DMS53 (cell line): Measurements from ENCODE around the gene IL36B.

Source experiments
- DNase-seq: peaks from one replicate; lab custom pipeline; 2025; lab: John Stamatoyannopoulos, UW

The IL36B gene

DNA sequence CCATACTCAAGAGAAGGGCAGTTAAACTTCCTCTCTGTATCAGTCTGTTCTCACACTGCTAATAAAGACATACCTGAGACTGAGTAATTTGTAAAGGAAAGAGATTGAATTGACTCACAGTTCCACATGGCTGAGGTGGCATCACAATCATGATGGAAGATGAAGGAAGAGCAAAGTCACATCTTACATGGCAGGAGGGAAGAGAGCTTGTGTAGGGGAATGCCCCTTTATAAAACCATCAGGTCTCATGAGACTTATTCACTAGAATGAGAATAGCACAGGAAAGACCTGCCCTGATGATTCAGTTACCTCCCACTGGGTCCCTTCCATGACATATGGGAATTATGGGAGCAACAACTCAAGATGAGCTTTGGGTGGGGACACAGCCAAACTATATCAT, 1.4 kb upstream of the IL36B start:
- no peak for DNase-seq

DNA sequence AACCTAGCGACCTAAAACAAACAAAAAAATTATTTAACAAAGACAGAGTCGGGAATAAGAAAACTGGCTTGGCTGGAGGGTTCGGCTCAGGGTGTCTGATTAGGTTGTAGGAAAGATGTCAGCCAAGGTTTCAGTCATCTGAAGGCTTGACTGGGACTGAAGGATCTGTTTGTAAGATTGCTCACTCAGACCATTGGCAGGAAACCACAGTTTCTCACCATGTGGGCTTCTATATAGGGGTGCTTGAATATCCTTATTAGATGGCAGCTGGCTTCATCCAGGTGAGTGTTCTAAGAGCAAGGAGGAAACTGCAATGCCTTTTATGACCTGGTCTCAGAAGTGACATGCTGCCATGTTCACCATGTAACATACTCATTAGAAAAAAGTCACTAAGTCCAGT, 999 bp upstream of the IL36B start:
- no peak for DNase-seq

DNA sequence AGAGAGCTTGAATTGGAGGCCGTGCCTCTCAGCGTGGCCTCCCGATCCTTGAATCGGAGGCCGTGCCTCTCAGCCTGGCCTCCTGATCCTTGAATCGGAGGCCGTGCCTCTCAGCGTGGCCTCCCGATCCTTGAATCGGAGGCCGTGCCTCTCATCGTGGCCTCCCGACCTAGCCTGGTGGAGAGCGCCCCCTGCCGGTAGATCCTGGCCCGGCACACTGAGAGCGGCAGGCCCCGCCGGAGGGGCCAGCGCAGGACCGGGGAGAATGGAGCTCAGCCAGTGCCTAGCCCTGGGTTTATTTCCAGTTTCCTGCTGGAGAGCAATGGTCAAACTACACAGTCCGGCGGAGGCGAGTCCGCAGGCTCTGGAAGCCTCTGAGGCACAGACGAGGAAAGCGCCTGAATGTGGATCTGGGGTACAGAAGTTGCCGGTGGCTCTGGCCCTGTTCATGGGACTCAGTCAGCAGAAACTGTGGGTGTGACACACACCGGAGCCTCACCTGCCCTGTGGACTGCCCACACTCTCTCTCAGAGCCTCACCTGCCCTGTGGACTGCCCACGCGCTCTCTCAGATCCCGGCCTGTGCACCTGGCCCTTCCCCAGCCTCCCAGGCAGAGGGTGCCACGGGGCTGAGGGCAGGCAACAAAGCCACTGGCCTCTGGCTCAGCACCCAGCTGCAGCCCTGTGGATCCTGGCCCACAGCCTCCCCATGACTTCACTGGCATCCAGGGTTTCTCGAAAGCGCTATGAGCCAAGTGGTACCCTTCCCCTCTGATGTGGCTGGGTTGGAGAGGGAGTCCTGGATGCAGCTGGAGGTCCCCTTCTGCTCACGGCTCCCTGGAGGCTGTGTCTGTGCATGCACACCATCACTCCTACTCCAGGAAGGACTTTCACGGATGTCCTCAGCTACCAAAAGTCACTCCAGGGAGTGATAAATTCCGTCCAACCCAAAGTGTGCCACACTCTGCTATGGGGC, 1.5 kb downstream of the IL36B start:
- DNase-seq, result no peak

DNA sequence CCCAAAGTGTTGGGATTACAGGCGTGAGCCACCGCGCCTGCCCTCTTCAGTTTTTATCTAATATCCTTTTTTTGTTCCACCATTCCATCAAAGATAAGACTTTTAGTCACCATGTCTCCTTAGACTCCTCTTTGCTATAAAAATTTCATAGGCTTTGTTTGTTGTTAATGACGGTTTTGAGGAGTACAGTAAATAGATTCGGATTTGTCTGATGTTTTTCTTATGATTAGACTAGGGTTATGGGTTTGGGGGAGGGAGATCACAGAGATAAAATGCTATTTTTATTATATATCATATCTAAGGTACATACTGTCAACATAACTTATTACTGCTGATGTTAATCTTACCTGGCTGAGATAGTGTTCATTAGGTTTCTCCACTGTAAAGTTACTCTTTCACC, 6.2 kb downstream of the IL36B start:
- no peak for DNase-seq

DNA sequence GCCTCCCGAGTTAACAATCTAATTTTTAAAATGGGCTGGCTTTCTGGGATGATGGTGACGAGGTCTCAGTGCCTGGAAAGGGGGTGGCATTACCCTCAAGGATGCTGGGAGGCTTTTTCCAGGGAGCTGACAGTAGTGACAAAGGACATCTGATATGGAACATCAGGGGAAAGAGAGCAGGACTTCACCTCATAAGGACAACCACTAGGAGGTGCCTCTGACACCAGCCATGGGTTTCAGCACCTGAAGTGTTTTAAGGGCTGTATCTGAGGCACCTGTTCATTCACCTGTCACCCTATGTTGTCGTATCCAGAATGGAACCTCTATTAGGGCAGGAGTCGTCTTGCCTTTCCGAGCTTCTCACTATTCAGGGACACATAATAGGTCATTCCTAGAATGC, 10.8 kb downstream of the IL36B start:
- peak; percentile 83 for DNase-seq

DNA sequence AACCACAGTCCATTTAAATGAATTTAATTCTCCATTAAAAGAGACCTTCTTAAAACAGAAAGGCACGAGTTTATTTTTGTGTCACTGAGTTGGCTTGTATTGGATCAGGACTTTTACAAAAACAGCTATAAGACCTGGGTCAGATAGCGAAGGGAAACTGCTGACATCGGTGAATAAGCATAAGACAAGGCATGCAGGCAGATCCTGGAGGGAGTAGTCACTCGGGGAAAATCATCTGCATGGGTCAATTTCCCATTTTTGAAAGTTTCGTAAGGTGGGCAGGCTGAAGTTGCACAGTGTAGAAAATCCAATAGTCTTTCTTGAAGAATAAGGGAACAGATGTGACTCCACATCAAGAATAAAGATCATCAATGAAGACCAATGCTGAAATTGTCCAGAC, 12.9 kb downstream of the IL36B start:
- no peak for DNase-seq

DNA sequence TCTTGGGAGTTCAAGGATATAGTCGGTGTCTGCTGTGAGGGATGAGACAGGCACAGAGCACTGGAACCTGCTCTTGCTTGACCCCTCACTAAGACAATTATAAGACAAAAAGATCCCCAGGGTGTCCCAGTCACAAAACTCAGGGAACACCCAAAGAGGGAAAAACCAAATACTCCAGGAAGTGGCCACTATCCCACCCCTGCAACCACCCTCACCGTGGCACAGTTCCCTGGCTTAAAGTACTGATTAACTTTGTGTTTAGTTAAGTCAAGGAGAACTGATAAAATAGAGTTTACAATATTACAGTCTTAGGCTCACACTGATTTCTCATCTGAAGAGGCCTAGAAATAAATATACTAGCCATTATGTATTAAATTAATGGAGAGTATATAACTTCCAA, 13.5 kb downstream of the IL36B start:
- DNase-seq, result no peak

DNA sequence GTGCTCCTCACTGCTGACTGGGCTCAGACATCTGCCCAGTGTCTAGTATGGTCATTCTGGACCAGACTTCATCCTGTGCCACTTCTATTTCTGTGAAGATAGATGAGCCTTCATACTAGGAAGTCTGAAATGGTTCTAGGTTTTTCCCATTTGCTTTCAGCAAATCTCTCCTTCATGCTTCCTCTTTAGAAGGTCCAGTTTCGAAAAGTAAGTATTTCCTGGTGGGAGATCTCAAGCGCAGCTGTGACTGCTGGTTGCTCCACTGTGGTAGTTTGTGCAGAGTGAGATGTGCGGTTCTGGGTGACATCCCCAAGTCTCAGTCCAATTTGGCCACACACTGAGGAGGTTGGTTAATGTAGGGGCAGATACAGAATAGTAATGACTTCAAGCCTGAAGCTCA, 14.4 kb downstream of the IL36B start:
- no peak for DNase-seq

DNA sequence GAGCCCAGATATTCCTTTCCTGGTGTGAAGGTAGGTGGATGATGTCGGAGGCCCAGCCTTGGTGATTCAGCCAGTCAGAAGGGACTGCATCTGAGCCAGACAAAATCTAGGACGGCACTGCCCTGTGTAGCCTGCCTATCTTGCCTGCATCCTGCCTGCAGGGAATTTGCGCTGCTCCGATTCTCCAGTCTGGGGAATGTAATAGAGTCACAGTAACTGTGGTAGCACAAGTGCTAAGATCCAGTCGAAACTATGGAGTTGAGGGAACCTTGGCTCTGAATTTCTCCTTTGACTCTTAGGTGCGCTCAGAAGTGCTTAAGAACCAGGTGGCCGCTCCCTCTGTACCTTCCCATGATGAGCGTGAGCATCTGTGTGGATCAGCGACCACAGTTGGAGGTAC, 15.9 kb downstream of the IL36B start:
- no peak for DNase-seq

DNA sequence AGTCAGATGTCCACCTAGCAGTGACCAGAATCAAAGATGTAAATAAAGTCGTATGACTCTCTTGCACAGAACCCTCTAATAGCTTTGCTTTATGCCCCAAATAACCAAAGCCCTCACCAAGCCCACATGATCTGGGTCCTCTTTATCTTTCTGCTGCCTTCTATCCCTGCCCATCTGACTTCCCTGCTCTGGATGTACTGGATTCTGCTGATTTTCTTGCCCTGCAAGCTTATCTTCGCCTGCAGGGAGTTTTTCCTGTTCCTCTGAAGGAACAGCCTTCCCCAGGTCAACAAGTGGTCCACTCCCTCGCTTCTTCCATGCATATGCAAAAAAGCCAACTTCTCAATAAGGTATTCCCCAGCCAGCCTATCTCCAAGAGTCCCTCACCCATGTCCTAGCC, 18.7 kb downstream of the IL36B start:
- no peak for DNase-seq

DNA sequence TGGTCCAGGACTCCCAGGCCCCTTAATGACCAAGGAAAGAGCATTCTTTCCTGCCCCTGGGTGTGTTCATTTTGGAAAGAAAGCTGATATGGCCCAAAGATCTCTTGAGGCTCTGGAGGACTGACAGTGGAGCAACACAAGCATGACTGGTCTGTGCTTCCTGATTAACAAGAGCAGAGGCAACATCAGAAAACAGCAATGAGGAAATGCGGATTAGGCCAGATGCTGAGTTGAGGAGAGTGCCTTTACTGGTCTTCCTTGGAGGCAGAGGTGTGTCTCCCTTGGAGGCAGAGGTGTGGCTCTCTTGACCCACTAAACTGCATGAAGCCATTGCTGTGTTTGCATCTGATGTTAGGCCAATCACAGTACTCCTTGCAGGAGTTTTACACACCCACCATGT, 19.9 kb downstream of the IL36B start:
- no peak for DNase-seq

DNA sequence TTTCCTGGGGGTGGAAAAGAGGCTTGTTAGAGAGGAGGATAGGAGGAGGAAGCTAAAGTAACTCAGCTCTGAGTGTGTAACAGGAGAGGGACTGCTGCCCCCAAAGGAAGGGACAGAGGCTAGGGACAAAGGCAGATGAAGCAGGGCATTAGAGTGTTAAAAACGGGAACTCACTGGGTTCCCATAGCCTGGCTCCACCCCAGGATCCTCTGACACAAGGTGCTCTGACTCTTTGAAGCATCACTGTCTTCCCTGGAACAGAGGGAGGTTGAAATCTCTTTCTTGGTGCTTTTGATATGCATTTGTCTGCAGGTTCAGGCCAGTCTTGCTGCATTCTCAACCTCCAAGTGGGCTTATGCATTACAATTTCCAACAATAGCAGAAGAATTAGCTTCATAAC, 24.6 kb downstream of the IL36B start:
- DNase-seq, result no peak

DNA sequence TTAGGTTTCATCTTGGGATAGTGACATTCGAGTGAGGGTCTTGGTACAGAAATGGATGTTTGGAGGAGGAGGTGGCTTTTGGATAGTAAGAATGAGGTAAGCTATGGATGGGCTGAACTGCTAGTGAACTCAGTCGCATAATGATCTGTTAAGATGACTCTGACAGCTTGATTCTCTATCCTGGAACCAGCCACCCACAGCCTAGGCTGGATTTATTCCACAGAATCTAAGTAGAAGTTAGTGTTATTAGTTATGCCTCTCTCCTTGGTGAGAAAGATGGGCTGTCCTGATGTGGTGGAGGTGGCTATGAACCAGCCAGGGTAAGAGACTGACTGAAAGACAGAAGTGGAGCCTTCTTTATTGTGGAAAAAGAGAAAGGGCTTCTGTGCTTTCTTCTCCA, 25.0 kb downstream of the IL36B start:
- DNase-seq, result no peak

DNA sequence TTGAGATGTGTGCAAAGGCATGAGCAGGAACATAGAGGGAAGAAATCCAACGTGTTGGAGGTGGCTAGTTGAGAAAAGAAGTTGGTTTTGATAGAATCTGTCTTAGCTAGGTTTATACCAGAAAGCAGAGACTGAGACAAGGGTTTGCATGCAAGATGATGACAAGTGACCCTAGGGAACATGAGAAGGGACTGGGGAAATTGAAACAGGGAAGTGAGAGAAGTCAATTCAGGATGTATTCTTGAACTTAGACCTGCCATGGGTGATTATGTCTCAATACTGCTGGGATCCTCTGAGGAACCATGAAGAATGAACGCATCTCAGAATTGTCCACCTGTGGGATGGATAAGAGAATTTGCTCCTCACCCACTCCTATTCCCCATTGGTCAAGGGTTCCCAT, 26.9 kb downstream of the IL36B start:
- no peak for DNase-seq

DNA sequence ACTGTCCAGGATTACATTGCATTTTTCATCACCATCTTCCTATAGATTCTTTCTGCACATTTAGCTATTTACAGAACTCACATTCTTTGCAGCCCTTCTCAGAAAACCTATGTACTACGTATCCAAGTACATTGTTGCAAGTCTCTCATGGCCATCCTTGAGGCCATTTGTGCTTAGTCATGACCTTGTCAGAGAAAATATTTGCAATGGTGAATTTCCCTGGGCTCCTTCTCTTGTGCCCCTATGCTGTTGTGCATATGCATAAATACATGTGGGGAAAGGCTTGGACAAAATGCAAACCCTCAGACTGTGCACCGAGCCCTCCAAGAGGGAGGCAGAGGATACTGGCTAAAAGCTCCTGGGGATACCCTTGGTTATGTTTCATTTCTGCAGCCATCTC, 27.9 kb downstream of the IL36B start:
- no peak for DNase-seq

DNA sequence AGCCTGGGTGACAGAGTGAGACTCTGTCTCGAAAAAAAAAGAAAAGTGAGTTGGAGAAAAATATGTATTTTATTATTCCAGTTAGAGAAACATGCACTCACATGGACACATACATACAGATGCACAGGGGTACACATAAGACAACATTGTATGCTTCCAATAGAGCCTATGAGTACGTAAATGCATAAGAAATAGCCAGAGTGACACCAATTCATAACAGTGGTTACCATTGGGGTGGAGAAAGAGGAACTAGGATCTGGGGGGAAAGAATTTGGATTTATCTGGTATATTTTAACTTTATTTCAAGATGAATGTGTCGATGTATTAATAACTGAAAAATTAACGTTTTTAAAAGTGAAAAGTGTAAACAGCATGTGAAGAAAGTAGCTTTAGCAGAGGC, 31.4 kb downstream of the IL36B start:
- DNase-seq, result no peak

DNA sequence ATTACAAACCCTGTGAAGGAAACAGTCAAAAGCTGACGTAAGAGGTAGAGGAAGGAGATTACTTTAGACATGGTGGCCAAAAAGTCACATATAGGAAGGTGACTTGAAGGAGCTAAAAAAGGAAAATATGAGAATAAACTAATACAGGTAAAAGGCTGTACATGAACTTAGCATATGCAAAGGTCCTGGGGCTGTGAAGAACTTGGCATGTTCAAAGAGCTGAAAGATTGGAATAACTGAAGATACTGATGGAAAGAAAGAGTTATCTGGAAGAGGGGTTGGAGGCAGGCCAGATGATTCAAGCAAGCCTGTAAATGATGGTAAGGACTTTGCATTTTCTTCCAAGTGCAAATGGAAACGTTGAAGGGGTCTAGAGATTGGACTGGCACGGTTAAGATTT, 34.2 kb downstream of the IL36B start:
- DNase-seq, result no peak

DNA sequence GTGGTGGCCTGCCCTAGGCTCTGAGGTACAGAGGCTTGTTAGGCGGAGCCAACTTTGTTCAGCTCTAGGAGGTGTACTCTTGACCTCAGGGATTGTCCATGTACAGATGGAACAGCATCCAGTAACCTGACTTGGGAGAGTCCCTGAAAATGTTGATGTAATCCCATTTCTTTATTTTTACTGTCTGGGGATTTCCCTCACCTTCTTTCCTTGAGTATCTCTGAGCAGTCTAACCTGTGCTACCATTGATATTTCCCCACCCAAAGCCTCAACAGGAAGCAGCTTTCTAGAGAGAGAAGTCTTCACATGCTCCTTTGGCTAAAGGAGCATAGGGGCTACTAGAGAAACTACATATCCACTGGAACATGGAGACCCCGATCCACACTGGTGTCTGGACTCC, 37.0 kb downstream of the IL36B start:
- DNase-seq, result no peak

DNA sequence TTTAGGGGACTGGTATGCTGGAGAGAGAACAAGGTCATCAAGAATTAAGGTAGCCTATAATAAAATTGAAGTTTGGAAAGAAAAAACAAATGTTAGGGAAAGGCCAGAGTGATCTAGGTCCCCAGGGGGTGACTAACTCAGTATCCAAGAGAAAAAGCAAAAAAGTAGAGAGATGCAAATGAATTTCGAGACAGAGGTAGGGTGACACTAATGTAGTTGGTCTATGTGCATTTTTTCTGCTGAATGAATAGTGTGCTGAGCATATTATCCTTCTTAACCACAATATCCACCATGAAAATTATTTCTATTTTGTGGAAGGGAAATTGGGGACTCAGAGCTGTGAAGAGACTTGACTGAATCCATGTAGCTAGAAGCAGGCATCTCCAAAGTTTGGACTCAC, 37.6 kb downstream of the IL36B start:
- no peak for DNase-seq

DNA sequence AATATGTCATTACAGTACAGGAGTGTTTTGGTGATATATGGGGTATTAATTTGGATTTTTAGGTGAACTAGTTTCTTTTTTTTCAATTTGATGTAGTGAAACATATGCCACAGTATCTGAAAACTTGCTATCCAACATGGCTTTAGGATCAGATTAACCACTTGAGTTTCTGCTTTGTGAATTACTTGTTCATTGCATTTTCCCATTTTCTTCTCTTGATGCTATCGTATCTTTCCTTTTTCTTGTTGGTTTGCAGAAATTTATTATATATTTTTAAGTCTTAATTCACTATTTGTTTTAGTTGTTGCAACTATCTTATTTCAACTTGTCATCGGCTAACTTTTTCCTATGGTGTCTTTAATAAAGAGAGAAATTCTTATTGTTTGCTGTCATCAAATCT, 38.6 kb downstream of the IL36B start:
- no peak for DNase-seq

DNA sequence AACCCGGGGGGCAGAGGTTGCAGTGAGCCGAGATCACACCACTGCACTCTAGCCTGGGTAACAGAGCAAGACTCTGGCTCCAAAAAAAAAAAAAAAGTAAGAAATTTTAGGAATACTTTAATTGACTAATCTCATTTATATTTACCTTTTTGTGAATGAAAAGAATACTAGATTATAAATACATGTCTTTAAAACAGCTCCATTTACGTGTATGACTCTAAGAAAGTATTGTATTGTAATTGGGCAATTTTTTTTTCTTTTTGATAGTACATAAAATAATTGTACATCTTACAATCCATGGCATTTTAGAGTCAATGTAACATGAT, 39.4 kb downstream of the IL36B start:
- no peak for DNase-seq

DNA sequence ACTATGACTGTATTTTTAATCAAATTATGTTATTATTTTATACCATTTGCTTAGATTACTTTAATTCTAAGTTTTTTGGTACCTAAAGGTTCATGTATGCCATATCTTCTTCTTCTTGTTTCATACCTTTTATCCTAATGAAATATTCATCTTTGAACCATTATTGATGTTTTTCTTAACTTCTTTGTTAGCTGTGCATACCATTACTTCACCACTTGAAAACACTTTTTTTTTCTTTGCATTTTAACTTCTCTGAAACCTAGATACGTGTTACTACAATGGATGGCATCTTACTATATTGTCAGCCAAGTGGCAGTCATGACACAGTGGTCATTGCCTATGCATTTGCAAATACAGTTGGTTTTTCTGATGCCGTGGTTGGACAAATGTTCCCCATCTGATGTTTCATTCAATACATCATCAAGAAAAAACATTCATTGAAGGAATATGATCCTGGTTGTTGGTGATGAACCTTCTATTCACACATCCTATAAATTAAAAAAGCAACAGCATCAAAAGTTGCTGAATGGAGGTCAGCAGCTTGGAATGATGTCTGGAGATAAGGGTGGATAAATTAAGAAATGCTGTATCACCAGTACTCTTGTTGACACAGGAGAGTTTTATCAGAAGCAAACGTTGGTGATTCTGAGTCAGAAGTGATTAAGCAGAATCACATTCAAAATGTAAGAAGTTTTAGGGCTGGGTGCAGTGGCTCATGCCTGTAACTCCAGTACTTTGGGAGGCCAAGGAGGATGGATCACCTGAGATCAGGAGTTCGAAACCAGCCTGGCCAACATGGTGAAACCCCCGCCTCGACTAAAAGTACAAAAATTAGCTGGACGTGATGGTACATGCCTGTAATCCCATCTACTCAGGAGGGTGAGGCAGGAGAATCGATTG, 40.0 kb downstream of the IL36B start:
- no peak for DNase-seq

DNA sequence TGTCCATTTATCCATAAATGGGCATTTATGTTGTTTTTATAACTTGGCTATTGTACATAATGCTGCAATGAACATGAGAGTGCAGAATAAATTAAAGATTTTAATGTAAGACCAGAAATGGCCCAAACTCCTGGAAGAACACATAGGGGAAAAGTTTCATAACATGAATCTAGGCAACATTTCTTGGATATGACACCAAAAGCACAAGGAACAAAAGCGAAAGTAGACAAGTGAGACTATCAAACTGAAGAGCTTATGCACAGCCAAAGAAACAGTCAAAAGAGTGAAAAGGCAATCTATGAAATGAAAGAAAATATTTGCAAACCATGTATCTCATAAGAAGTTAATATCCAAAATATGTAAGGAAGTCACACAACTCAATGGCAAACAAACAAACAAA, 41.6 kb downstream of the IL36B start:
- no peak for DNase-seq
